Neuronal stem cell (in vitro differentiated cells): ENCODE measurements around the gene SUPT7L.

Experiments used
- DNase-seq: peaks from one replicate; pipeline ENCODE4 v3.0.0-alpha.2; 2013; ENCODE audit warnings: low spot score
- H2AFZ ChIP-seq: one replicate; pipeline ENCODE4 v1.6.1; 2013; ENCODE audit warnings: mild to moderate bottlenecking, low read length, inconsistent platforms
- H2AK5ac ChIP-seq: 2 replicates; pipeline ENCODE4 v1.6.1; 2013; ENCODE audit warnings: low read depth, mild to moderate bottlenecking, inconsistent platforms, low read length, moderate library complexity, mixed read lengths
- H2BK120ac ChIP-seq: 2 replicates; pipeline ENCODE4 v1.6.1; 2013; ENCODE audit warnings: low read depth, mild to moderate bottlenecking, inconsistent platforms, low read length, moderate library complexity, mixed read lengths
- H2BK12ac ChIP-seq: one replicate; pipeline ENCODE4 v1.6.1; 2013; ENCODE audit warnings: low read length, inconsistent platforms
- H2BK15ac ChIP-seq: 2 replicates; pipeline ENCODE4 v1.6.1; 2013; ENCODE audit warnings: mild to moderate bottlenecking, low read length, inconsistent platforms, mixed read lengths
- H2BK5ac ChIP-seq: one replicate; pipeline ENCODE4 v1.6.1; 2013; ENCODE audit warnings: inconsistent platforms, mild to moderate bottlenecking, low read length, moderate library complexity
- H3K14ac ChIP-seq: one replicate; pipeline ENCODE4 v1.6.1; 2013; ENCODE audit warnings: low read length, inconsistent platforms
- H3K18ac ChIP-seq: 2 replicates; pipeline ENCODE4 v1.6.1; 2013; ENCODE audit warnings: low read length, inconsistent platforms
- H3K23ac ChIP-seq: 2 replicates; pipeline ENCODE4 v1.6.1; 2013; ENCODE audit warnings: low read depth, mild to moderate bottlenecking, mixed read lengths, low read length, inconsistent platforms; ENCODE audit not compliant: poor library complexity
- H3K27ac ChIP-seq: replicated peaks from 3 replicates; pipeline ENCODE4 v1.5.1; 2013; ENCODE audit warnings: low read length, inconsistent platforms
- H3K27me3 ChIP-seq, 3 experiments: 2 replicates each; pipeline ENCODE4 v1.6.1; 2013; ENCODE audit warnings: low read length in 3 of 3, mild to moderate bottlenecking in 2 of 3, inconsistent platforms in 1 of 3, low read depth in 1 of 3, mixed read lengths in 1 of 3, moderate library complexity in 1 of 3; ENCODE audit not compliant: control insufficient read depth in 3 of 3, insufficient read depth in 3 of 3
- H3K36me3 ChIP-seq, 2 donors: replicated peaks in 1 of 2; 2 replicates each; pipeline ENCODE4 v1.6.1; 2013; ENCODE audit warnings: low read length in 2 of 2; ENCODE audit not compliant: control insufficient read depth in 2 of 2, insufficient read depth in 2 of 2
- H3K4ac ChIP-seq: 2 replicates; pipeline ENCODE4 v1.6.1; 2013; ENCODE audit warnings: inconsistent platforms, mild to moderate bottlenecking, low read length, moderate library complexity
- H3K4me1 ChIP-seq, 2 donors: 1 replicate in 1 of 2; 2 replicates in 1 of 2; pipeline ENCODE4 v1.6.1; 2013; ENCODE audit warnings: low read length in 2 of 2, low read depth in 1 of 2; ENCODE audit not compliant: control insufficient read depth in 2 of 2, insufficient read depth in 1 of 2
- H3K4me2 ChIP-seq: one replicate; pipeline ENCODE4 v1.6.1; 2013; ENCODE audit warnings: mild to moderate bottlenecking, low read length, inconsistent platforms; ENCODE audit not compliant: insufficient read depth, poor library complexity, severe bottlenecking
- H3K4me3 ChIP-seq, 2 donors: 2 replicates each; pipeline ENCODE4 v1.5.1; 2013; ENCODE audit warnings: low read length in 2 of 2, mild to moderate bottlenecking in 2 of 2, inconsistent platforms in 1 of 2, moderate library complexity in 1 of 2
- H3K79me1 ChIP-seq: one replicate; pipeline ENCODE4 v1.6.1; 2013; ENCODE audit warnings: low read depth, mild to moderate bottlenecking, inconsistent platforms, low read length, moderate library complexity
- H3K9ac ChIP-seq: one replicate; pipeline ENCODE4 v1.6.1; 2013; ENCODE audit warnings: mild to moderate bottlenecking, low read depth, low read length, inconsistent platforms; ENCODE audit not compliant: poor library complexity
- H3K9me3 ChIP-seq, 2 donors: replicated peaks in 1 of 2; 2 replicates each; pipeline versions ENCODE3 to v1.6.1; 2013; ENCODE audit warnings: low read length in 2 of 2, mild to moderate bottlenecking in 2 of 2, inconsistent platforms in 1 of 2, low read depth in 1 of 2, mixed read lengths in 1 of 2, moderate library complexity in 1 of 2; ENCODE audit not compliant: control insufficient read depth in 2 of 2, insufficient read depth in 1 of 2
- H4K8ac ChIP-seq: one replicate; pipeline ENCODE4 v1.6.1; 2013; ENCODE audit warnings: low read depth, mild to moderate bottlenecking, inconsistent platforms, low read length, moderate library complexity
- H4K91ac ChIP-seq: one replicate; pipeline ENCODE4 v1.6.1; 2013; ENCODE audit warnings: low read length, low read depth, mild to moderate bottlenecking, inconsistent platforms; ENCODE audit not compliant: poor library complexity
- WGBS, 2 donors: extraction: QIAGEN DNeasy Blood & Tissue Kit; methylation state at CpG; one replicate each; pipeline ENCODE4 v1.1.7; 2013; ENCODE audit warnings: missing lambda C conversion rate in 2 of 2, mixed read lengths in 1 of 2; ENCODE audit not compliant: insufficient read length in 2 of 2, insufficient replicate concordance in 1 of 2; ENCODE audit errors: extremely low coverage in 2 of 2; 5-methylcytosine and 5-hydroxymethylcytosine counted together

Gene SUPT7L

DNA sequence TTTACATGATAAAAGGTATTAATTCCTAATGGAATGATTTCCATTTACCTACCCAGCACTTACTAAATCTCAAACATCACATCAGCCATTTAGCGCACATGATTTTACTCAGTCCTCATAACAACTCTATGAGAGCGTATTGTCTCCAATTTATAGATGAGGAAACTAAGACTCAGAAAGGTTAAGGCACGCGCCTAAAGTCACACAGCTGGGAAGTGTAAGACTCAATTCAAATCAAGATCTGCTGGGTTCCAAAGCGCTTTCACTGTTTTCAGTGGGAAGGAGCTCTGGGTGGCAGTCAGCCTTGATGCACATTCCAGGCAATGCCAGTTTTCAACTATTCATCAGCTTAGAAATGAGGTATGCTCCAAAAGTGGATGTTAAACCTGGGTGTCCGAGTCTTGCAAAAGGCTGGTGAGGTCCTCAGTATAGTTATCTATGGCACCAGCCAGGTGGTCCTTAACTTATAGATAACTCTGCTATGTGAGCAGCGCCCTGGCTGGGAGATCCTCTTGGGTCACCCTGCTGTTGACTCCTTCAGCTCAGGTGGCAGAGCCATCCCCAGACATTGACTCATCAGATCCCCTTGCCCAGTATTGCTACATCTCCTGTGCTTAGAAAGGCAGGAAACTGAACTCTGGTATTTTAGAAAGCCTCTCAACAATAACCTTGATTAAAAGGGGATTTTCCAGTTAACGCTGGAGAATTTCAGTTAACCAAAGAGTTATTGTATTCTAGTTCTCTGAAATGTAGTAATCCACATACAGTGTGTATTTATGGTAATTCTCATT lies 47.4 kb upstream of the SUPT7L start:
- H2BK120ac ChIP-seq: no peak overlapping the region

GRCh38 chr2:27709960-27710575 lies 46.7 kb upstream of the SUPT7L start:
- H3K23ac ChIP-seq: no peak overlapping the region
- no peak overlapping the region for H3K4me3 ChIP-seq
- no peaks in the 10 kb centered on the region for H3K79me1 ChIP-seq
- no peaks in the 10 kb centered on the region for H3K9me3 ChIP-seq
- no peak overlapping the region for H2BK5ac ChIP-seq
- H2BK12ac ChIP-seq: no peak overlapping the region
- no peak overlapping the region for H2AK5ac ChIP-seq
- no peak overlapping the region for H3K18ac ChIP-seq
- peaks cover 0 to 38% (median 0%) of the 10 kb centered on the region in 3 experiments for H3K27me3 ChIP-seq
- H2BK15ac ChIP-seq: no peak overlapping the region
- H3K36me3 ChIP-seq: no peaks in the 10 kb centered on the region
- WGBS, 2 donors: no CpG with 5 or more reads among the region's 7 CpGs
- H3K27ac ChIP-seq: no peak overlapping the region
- H3K4me1 ChIP-seq: peaks cover 0 to 1% of the 10 kb centered on the region in 2 donors
- H3K4ac ChIP-seq: no peak overlapping the region
- H3K9ac ChIP-seq: no peak overlapping the region
- H3K14ac ChIP-seq: no peak overlapping the region
- H4K8ac ChIP-seq: no peak overlapping the region
- H4K91ac ChIP-seq: no peak overlapping the region
- no peak overlapping the region for H2BK120ac ChIP-seq
- no peak for DNase-seq
- H2AFZ ChIP-seq: no peak overlapping the region
- no peak overlapping the region for H3K4me2 ChIP-seq

More for the DNA sequence above, 47.4 kb upstream of the SUPT7L start:
- Histone ChIP-seq H3K18ac (no peak overlapping the region), H4K8ac (no peak overlapping the region), H2AK5ac (no peak overlapping the region), H3K36me3 (no peaks in the 10 kb centered on the region), H3K14ac (no peak overlapping the region), H4K91ac (no peak overlapping the region), H3K4me1 (peaks cover 0 to 1% of the 10 kb centered on the region in 2 donors), H2BK5ac (no peak overlapping the region), H2AFZ (no peak overlapping the region), H3K27ac (no peak overlapping the region), H2BK15ac (no peak overlapping the region), H3K4me3 (no peak overlapping the region), H3K23ac (no peak overlapping the region), H3K27me3 (peaks cover 0 to 38% (median 0%) of the 10 kb centered on the region in 3 experiments), H3K4ac (no peak overlapping the region), H2BK12ac (no peak overlapping the region), H3K9ac (no peak overlapping the region), H3K9me3 (no peaks in the 10 kb centered on the region), H3K4me2 (no peak overlapping the region), H3K79me1 (no peaks in the 10 kb centered on the region)
- WGBS, 2 donors: no CpG with 5 or more reads among the region's 8 CpGs
- no peak for DNase-seq

- no peak for DNase-seq
Observed at GRCh38 chr2:27709326-27709725, 45.9 kb upstream of the SUPT7L start.

GRCh38 chr2:27708666-27709065 lies 45.3 kb upstream of the SUPT7L start:
- no peak overlapping the region for H4K8ac ChIP-seq
- H2AK5ac ChIP-seq: no peak overlapping the region
- no peaks in the 10 kb centered on the region for H3K9me3 ChIP-seq
- peaks cover 0 to 34% (median 0%) of the 10 kb centered on the region in 3 experiments for H3K27me3 ChIP-seq
- no peak overlapping the region for H3K27ac ChIP-seq
- no peak overlapping the region for H3K4me2 ChIP-seq
- H3K23ac ChIP-seq: no peak overlapping the region
- H2AFZ ChIP-seq: no peak overlapping the region
- no peak overlapping the region for H2BK12ac ChIP-seq
- no peaks in the 10 kb centered on the region for H3K79me1 ChIP-seq
- H2BK5ac ChIP-seq: no peak overlapping the region
- H3K4me3 ChIP-seq: no peak overlapping the region
- H2BK120ac ChIP-seq: no peak overlapping the region
- no peak for DNase-seq
- peaks cover 1 to 2% of the 10 kb centered on the region in 2 donors for H3K4me1 ChIP-seq
- H3K18ac ChIP-seq: no peak overlapping the region
- no peak overlapping the region for H3K4ac ChIP-seq
- no peak overlapping the region for H3K14ac ChIP-seq
- no CpG with 5 or more reads among the region's 3 CpGs for WGBS, 2 donors
- H2BK15ac ChIP-seq: no peak overlapping the region
- H3K9ac ChIP-seq: no peak overlapping the region
- H3K36me3 ChIP-seq: no peaks in the 10 kb centered on the region
- H4K91ac ChIP-seq: no peak overlapping the region

More at GRCh38 chr2:27709326-27709725, 45.9 kb upstream of the SUPT7L start:
- no peak overlapping the region for H2BK120ac ChIP-seq
- no peak overlapping the region for H2AFZ ChIP-seq
- H3K36me3 ChIP-seq: no peaks in the 10 kb centered on the region
- no peak overlapping the region for H4K91ac ChIP-seq
- H2BK15ac ChIP-seq: no peak overlapping the region
- H3K18ac ChIP-seq: no peak overlapping the region
- no peak overlapping the region for H3K23ac ChIP-seq
- H3K4ac ChIP-seq: no peak overlapping the region
- H4K8ac ChIP-seq: no peak overlapping the region
- H3K27ac ChIP-seq: no peak overlapping the region
- H2AK5ac ChIP-seq: no peak overlapping the region
- no peak overlapping the region for H3K14ac ChIP-seq
- H3K9ac ChIP-seq: no peak overlapping the region
- peaks cover 0 to 1% of the 10 kb centered on the region in 2 donors for H3K4me1 ChIP-seq
- H2BK5ac ChIP-seq: no peak overlapping the region
- no CpG with 5 or more reads among the region's 2 CpGs for WGBS, 2 donors
- H3K4me2 ChIP-seq: no peak overlapping the region
- H3K4me3 ChIP-seq: no peak overlapping the region
- H3K79me1 ChIP-seq: no peaks in the 10 kb centered on the region
- H2BK12ac ChIP-seq: no peak overlapping the region
- peaks cover 0 to 35% (median 0%) of the 10 kb centered on the region in 3 experiments for H3K27me3 ChIP-seq
- no peaks in the 10 kb centered on the region for H3K9me3 ChIP-seq
